Keratinocyte (primary cell): Measurements from ENCODE around the gene CIB1. TPM values are rescaled to one million over a fixed set of nuclear protein-coding genes. Genes with fewer than 3 reads are reported as not detected.

Experiments
- DNase-seq: peaks from one replicate; pipeline ENCODE4 v3.0.0-alpha.2; 2011; ENCODE audit warnings: low read depth, missing footprints, low spot score
- FAIRE-seq: peaks from 2 replicates; lab custom pipeline; 2011; peaks lifted over from hg19 to GRCh38; lab: Jason Lieb, UNC
- H2AFZ ChIP-seq: 2 replicates; pipeline ENCODE4 v1.6.0; 2012; ENCODE audit warnings: low read length, control low read depth, inconsistent platforms; ENCODE audit not compliant: control insufficient read depth
- H3K27ac ChIP-seq: 2 replicates; pipeline ENCODE4 v1.5.1; 2011; ENCODE audit warnings: low read length; ENCODE audit not compliant: control insufficient read depth, insufficient read depth
- H3K27me3 ChIP-seq: 3 replicates; pipeline ENCODE4 v1.6.0; 2011; ENCODE audit warnings: low read length; ENCODE audit not compliant: control insufficient read depth, insufficient read depth; ENCODE audit errors: extremely low read depth
- H3K36me3 ChIP-seq, 2 experiments: 2 replicates in 1 of 2; 3 replicates in 1 of 2; pipeline ENCODE4 v1.5.1; 2011; ENCODE audit warnings: low read length in 2 of 2, mild to moderate bottlenecking in 1 of 2; ENCODE audit not compliant: control insufficient read depth in 2 of 2, insufficient read depth in 2 of 2; ENCODE audit errors: extremely low read depth in 1 of 2
- H3K4me1 ChIP-seq: 3 replicates; pipeline ENCODE4 v1.5.1; 2011; ENCODE audit warnings: low read length; ENCODE audit not compliant: control insufficient read depth, insufficient read depth; ENCODE audit errors: extremely low read depth
- H3K4me2 ChIP-seq: 3 replicates; pipeline ENCODE4 v1.6.0; 2011; ENCODE audit warnings: low read depth, low read length; ENCODE audit not compliant: control insufficient read depth, insufficient read depth; ENCODE audit errors: extremely low read depth
- H3K4me3 ChIP-seq, 3 experiments: fragments of 200-600 bp in 1 of 3; sonication (generic) in 1 of 3; 2 replicates in 2 of 3; 3 replicates in 1 of 3; pipeline ENCODE4 v1.5.1; 2011 to 2016; ENCODE audit warnings: low read length in 3 of 3, mild to moderate bottlenecking in 3 of 3, control low read depth in 2 of 3, inconsistent platforms in 1 of 3, low read depth in 1 of 3, mixed read lengths in 1 of 3, mixed run types in 1 of 3, moderate library complexity in 1 of 3; ENCODE audit not compliant: control insufficient read depth in 2 of 3, insufficient read depth in 2 of 3; ENCODE audit errors: extremely low read depth in 1 of 3
- H3K79me2 ChIP-seq: 2 replicates; pipeline ENCODE4 v1.6.0; 2012; ENCODE audit warnings: low read length; ENCODE audit not compliant: control insufficient read depth, insufficient read depth
- H3K9ac ChIP-seq: 3 replicates; pipeline ENCODE4 v1.6.0; 2011; ENCODE audit warnings: low read length; ENCODE audit not compliant: control insufficient read depth, insufficient read depth; ENCODE audit errors: extremely low read depth
- H3K9me1 ChIP-seq: 3 replicates; pipeline ENCODE4 v1.6.0; 2011; ENCODE audit warnings: low read length; ENCODE audit not compliant: control insufficient read depth, insufficient read depth; ENCODE audit errors: extremely low read depth
- H3K9me3 ChIP-seq: 2 replicates; pipeline ENCODE4 v1.5.1; 2012; ENCODE audit warnings: low read depth, low read length; ENCODE audit not compliant: control insufficient read depth
- H4K20me1 ChIP-seq: 3 replicates; pipeline ENCODE4 v1.6.0; 2011; ENCODE audit warnings: low read length; ENCODE audit not compliant: control insufficient read depth, insufficient read depth; ENCODE audit errors: extremely low read depth
- EZH2 ChIP-seq: IDR thresholded peaks from one replicate; pipeline ENCODE4 v1.6.1; 2012; ENCODE audit warnings: inconsistent platforms, mild to moderate bottlenecking, low read length, moderate library complexity
- dilution Hi-C: fragments of 300-500 bp; cut with MboI; formaldehyde crosslinking; loops from one replicate; pipeline ENCODE4 v1.7.0; 2020; ENCODE audit warnings: low sequenced_read_pairs; ENCODE audit not compliant: extremely low pct_ligation_motif_present
- polyA plus RNA-seq, 5 experiments: library from polyadenylated mRNA; depleted of rRNA in 3 of 5; stranded (reverse) in 3 of 5; stranded (forward) in 1 of 5; unstranded in 1 of 5; fragments of >200 nt; gene quantifications; 1 replicate in 1 of 5; 2 replicates in 3 of 5; 3 replicates in 1 of 5; pipeline versions ENCODE4 v1.2.1 to v1.2.3, GENCODE V29; 2011 to 2012; ENCODE audit warnings: missing spikeins in 2 of 5, low read depth in 1 of 5, low replicate concordance in 1 of 5
- TF ChIP-seq, protein P1 (sequence below), 3 experiments: IDR thresholded peaks in 1 of 3; conservative IDR thresholded peaks in 1 of 3; optimal IDR thresholded peaks in 1 of 3; 2 replicates in 2 of 3; 3 replicates in 1 of 3; pipeline versions ENCODE3 to v1.5.1; 2011; ENCODE audit warnings: low read length in 3 of 3, mild to moderate bottlenecking in 3 of 3, moderate library complexity in 2 of 3, control low read depth in 1 of 3, inconsistent platforms in 1 of 3; ENCODE audit not compliant: insufficient read depth in 2 of 3; ENCODE audit errors: extremely low read depth in 1 of 3

Gene CIB1
- polyA plus RNA-seq, 1 donor (not counting 4 experiments of a cell fraction or from before 2014, with no cell fraction given) = 70.9 TPM

DNA sequence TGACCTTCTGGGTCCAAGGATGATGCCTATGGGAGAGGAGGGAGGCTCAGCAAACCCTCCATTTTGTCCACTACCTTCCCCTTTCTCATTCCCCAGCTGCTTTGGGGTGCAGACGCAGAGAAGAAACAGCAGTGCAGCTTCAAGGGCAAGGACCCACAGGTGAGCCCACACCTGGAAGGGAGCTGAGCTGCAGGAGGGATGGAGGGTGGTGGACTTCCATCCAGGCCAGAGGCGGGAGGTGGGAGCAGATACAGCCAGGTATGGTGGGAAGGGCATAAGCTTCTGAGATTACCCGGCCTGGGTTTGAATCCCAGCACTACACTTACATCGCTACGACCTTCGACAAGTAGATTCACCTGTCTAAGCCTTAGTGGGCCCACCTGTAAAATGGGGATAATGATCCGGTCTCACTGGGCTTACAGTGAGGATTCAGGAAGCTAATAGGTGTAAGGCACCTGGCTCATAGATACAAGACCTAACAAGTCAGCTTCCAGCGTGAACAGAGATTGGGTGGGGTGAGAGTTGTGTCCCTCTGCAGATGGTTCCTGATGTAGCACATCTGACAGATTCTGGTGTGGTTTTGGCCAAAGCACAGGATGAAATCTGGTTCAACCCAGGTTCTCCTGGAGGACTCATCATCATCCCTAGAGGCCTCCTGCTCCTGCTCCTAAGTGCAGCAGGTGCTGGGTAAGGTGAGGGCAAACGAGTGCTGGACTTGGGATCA is 15.9 kb downstream of the CIB1 start:
- Histone ChIP-seq H4K20me1 (no peaks in the 10 kb centered on the region), H3K27me3 (no peaks in the 10 kb centered on the region), H3K36me3 (peaks cover 17 to 51% of the 10 kb centered on the region in 2 experiments), H3K4me1 (peaks cover 34% of the 10 kb centered on the region), H2AFZ (no peak overlapping the region), H3K9me1 (peaks cover 4% of the 10 kb centered on the region), H3K4me3 (no peak overlapping the region), H3K79me2 (peaks cover 61% of the 10 kb centered on the region), H3K9me3 (no peaks in the 10 kb centered on the region), H3K4me2 (no peak overlapping the region), H3K9ac (no peak overlapping the region), H3K27ac (no peak overlapping the region)
- no peak for DNase-seq
- FAIRE-seq = peak; percentile 36
- dilution Hi-C loops = no loop called here
- TF ChIP-seq, protein P1, sequence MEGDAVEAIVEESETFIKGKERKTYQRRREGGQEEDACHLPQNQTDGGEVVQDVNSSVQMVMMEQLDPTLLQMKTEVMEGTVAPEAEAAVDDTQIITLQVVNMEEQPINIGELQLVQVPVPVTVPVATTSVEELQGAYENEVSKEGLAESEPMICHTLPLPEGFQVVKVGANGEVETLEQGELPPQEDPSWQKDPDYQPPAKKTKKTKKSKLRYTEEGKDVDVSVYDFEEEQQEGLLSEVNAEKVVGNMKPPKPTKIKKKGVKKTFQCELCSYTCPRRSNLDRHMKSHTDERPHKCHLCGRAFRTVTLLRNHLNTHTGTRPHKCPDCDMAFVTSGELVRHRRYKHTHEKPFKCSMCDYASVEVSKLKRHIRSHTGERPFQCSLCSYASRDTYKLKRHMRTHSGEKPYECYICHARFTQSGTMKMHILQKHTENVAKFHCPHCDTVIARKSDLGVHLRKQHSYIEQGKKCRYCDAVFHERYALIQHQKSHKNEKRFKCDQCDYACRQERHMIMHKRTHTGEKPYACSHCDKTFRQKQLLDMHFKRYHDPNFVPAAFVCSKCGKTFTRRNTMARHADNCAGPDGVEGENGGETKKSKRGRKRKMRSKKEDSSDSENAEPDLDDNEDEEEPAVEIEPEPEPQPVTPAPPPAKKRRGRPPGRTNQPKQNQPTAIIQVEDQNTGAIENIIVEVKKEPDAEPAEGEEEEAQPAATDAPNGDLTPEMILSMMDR (optimal IDR thresholded peaks at IDR 0.05 in 1 of 3, IDR thresholded peaks at IDR 0.05 in 1 of 3, conservative IDR thresholded peaks at IDR 0.05 in 1 of 3; ENCODE audit: extremely low read depth in 1 of 3, insufficient read depth in 2 of 3, low read length in 3 of 3) = no peak
- TF ChIP-seq EZH2 = no peak

DNA sequence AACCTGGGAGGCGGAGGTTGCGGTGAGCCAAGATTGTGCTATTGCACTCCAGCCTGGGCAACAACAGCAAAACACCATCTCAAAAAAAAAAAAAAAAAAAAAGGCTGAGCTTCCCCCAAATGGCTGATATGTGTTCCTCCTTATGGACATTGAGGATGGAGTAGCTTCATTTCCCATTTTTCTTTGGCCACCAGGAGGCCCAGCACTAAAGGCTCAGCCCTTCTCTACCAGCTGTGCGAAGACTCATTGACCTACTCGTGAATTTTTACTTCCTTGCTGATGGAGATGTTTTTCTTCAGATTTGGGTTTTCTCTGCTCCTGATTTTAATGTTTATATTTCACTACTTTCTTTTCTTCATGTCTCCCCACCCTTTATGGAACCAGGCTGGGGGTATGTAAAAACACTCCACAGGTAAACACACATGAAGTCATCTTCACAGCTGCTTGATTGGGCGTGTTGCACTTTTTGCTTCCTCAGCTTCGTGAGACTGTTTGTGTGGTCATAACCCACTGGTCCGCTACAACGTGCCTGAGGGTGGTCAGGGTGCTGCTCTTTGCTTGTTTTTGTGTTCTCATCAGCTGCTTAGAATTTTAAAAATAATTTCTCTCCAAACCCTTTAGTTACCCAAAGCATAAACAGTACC is 19.1 kb downstream of the CIB1 start:
- Histone ChIP-seq H3K79me2 (peaks cover 72% of the 10 kb centered on the region), H3K9me3 (no peaks in the 10 kb centered on the region), H3K4me2 (peak overlapping the region; percentile 2), H3K4me1 (peaks cover 66% of the 10 kb centered on the region), H2AFZ (no peak overlapping the region), H3K9ac (no peak overlapping the region), H3K27ac (peak overlapping the region; percentile 39), H3K36me3 (peaks cover 13 to 59% of the 10 kb centered on the region in 2 experiments), H3K9me1 (peaks cover 4% of the 10 kb centered on the region), H4K20me1 (no peaks in the 10 kb centered on the region), H3K27me3 (no peaks in the 10 kb centered on the region), H3K4me3 (no peak overlapping the region)
- dilution Hi-C loops = no loop called here
- no peak for FAIRE-seq
- DNase-seq = no peak
- TF ChIP-seq, protein P1 (optimal IDR thresholded peaks at IDR 0.05 in 1 of 3, IDR thresholded peaks at IDR 0.05 in 1 of 3, conservative IDR thresholded peaks at IDR 0.05 in 1 of 3; ENCODE audit: extremely low read depth in 1 of 3, insufficient read depth in 2 of 3, low read length in 3 of 3) = peak; percentile 31 to 43 (median 38)
- TF ChIP-seq EZH2 = no peak
